Smooth muscle cell (in vitro differentiated cells): Measurements from ENCODE around the gene FGF4. TPM values are rescaled to one million over a fixed set of nuclear protein-coding genes. Genes with fewer than 3 reads are reported as not detected.

Experiments used
- DNase-seq: peaks from one replicate; lab custom pipeline; 2025; ENCODE audit not compliant: unreplicated experiment; lab: John Stamatoyannopoulos, UW
- H2AFZ ChIP-seq: fragments of 200-600 bp; sonication (generic); 2 replicates; pipeline ENCODE4 v1.6.0; 2016; ENCODE audit warnings: antibody characterized with exemption, low read depth, mild to moderate bottlenecking
- H3F3A ChIP-seq: fragments of 200-600 bp; sonication (generic); 2 replicates; pipeline ENCODE4 v1.6.0; 2017; ENCODE audit warnings: antibody characterized with exemption, low read depth
- H3K27ac ChIP-seq: fragments of 200-600 bp; sonication (generic); 2 replicates; pipeline ENCODE4 v1.5.1; 2016; ENCODE audit warnings: low read depth, mild to moderate bottlenecking
- H3K27me3 ChIP-seq: fragments of 200-600 bp; sonication (generic); 2 replicates; pipeline ENCODE4 v1.6.1; 2016; ENCODE audit warnings: low read depth, mild to moderate bottlenecking
- H3K36me3 ChIP-seq: fragments of 200-600 bp; sonication (generic); 2 replicates; pipeline ENCODE4 v1.5.1; 2016; ENCODE audit warnings: low read depth
- H3K4me1 ChIP-seq: fragments of 200-600 bp; sonication (generic); 2 replicates; pipeline ENCODE4 v1.5.1; 2016; ENCODE audit warnings: low read depth
- H3K4me2 ChIP-seq: fragments of 200-600 bp; sonication (generic); 2 replicates; pipeline ENCODE4 v1.6.0; 2016; ENCODE audit warnings: mild to moderate bottlenecking
- H3K4me3 ChIP-seq: fragments of 200-600 bp; sonication (generic); 2 replicates; pipeline ENCODE4 v1.5.1; 2016; ENCODE audit warnings: mild to moderate bottlenecking
- H3K79me2 ChIP-seq: fragments of 200-600 bp; sonication (generic); 2 replicates; pipeline ENCODE4 v1.6.0; 2016; ENCODE audit warnings: low read depth, mild to moderate bottlenecking
- H3K9ac ChIP-seq: fragments of 200-600 bp; sonication (generic); 2 replicates; pipeline ENCODE4 v1.6.0; 2016; ENCODE audit warnings: low read depth
- H3K9me3 ChIP-seq: fragments of 200-600 bp; sonication (generic); replicated peaks from 2 replicates; pipeline ENCODE4 v1.5.1; 2016; ENCODE audit warnings: low read depth
- H4K20me1 ChIP-seq: fragments of 200-600 bp; sonication (generic); 2 replicates; pipeline ENCODE4 v1.6.0; 2016; ENCODE audit warnings: low read depth
- CTCF ChIP-seq: fragments of 200-600 bp; sonication (generic); IDR thresholded peaks from 2 replicates; pipeline ENCODE4 v1.5.1; 2017; ENCODE audit warnings: borderline replicate concordance, mild to moderate bottlenecking, antibody characterized with exemption; ENCODE audit not compliant: insufficient read depth, poor library complexity, severe bottlenecking
- WGBS: methylation state at CpG from one replicate; pipeline ENCODE4 v1.1.7; 2016; ENCODE audit warnings: low lambda C conversion rate; 5-methylcytosine and 5-hydroxymethylcytosine counted together
- polyA plus RNA-seq: library from polyadenylated mRNA; unstranded; fragments of >200 nt; fragmentation: Nextera tagmentation; extraction: Ambion mirVana; gene quantifications from 2 replicates; pipeline ENCODE4 v1.2.1, GENCODE V29; 2016
- total RNA-seq: library from RNA; depleted of rRNA; stranded (reverse); fragments of >200 nt; gene quantifications from 2 replicates; pipeline ENCODE4 v1.2.3, GENCODE V29; 2014

FGF4 gene
- total and polyA plus RNA-seq, 2 experiments from 2014 or later = not detected

GRCh38 chr11:69810289-69811118 is 35.4 kb upstream of the FGF4 start:
- H3K27me3 ChIP-seq = peaks cover 9% of the 10 kb centered on the region
- no peaks in the 10 kb centered on the region for H3K36me3 ChIP-seq
- no peaks in the 10 kb centered on the region for H3F3A ChIP-seq
- H3K4me1 ChIP-seq = peaks cover 5% of the 10 kb centered on the region
- no peak overlapping the region for H3K27ac ChIP-seq
- no peak overlapping the region for H2AFZ ChIP-seq
- H4K20me1 ChIP-seq = no peaks in the 10 kb centered on the region
- no peaks in the 10 kb centered on the region for H3K79me2 ChIP-seq
- WGBS = 93% methylated on average over 39 of the region's 39 CpGs
- H3K4me3 ChIP-seq = no peak overlapping the region
- no peaks in the 10 kb centered on the region for H3K9me3 ChIP-seq
- no peak for TF ChIP-seq CTCF
- H3K4me2 ChIP-seq = no peak overlapping the region
- no peak overlapping the region for H3K9ac ChIP-seq
- no peak for DNase-seq

- Histone ChIP-seq H3K36me3 (no peaks in the 10 kb centered on the region), H3F3A (no peaks in the 10 kb centered on the region), H3K27ac (no peak overlapping the region), H4K20me1 (no peaks in the 10 kb centered on the region), H3K27me3 (no peaks in the 10 kb centered on the region), H3K9me3 (no peaks in the 10 kb centered on the region), H3K9ac (no peak overlapping the region), H3K4me1 (peaks cover 5% of the 10 kb centered on the region), H2AFZ (no peak overlapping the region), H3K4me3 (no peak overlapping the region), H3K4me2 (no peak overlapping the region), H3K79me2 (no peaks in the 10 kb centered on the region)
- 40% methylated on average over 7 of the region's 7 CpGs for WGBS
- no peak for TF ChIP-seq CTCF
- no peak for DNase-seq
Measured at GRCh38 chr11:69808667-69809086, 33.5 kb upstream of the FGF4 start.

- Histone ChIP-seq H3K9me3 (no peaks in the 10 kb centered on the region), H4K20me1 (no peaks in the 10 kb centered on the region), H3K79me2 (no peaks in the 10 kb centered on the region), H2AFZ (no peak overlapping the region), H3K4me1 (peaks cover 5% of the 10 kb centered on the region), H3K9ac (no peak overlapping the region), H3K27ac (no peak overlapping the region), H3F3A (no peaks in the 10 kb centered on the region), H3K4me3 (no peak overlapping the region), H3K36me3 (no peaks in the 10 kb centered on the region), H3K27me3 (no peaks in the 10 kb centered on the region), H3K4me2 (no peak overlapping the region)
- DNase-seq = no peak
- WGBS = 92% methylated on average over 9 of the region's 9 CpGs
- TF ChIP-seq CTCF = no peak
Measured at GRCh38 chr11:69807106-69807815, 32.1 kb upstream of the FGF4 start.
